K562 (cell line): ENCODE results near the gene DLGAP1. TPM values are rescaled to one million over a fixed set of nuclear protein-coding genes. Genes with fewer than 3 reads are reported as not detected.

Source experiments
- ATF6 ChIP-seq: sonication (generic); formaldehyde crosslinking; IDR thresholded peaks from 2 replicates; pipeline ENCODE4 v1.4.0; 2020; ENCODE audit warnings: mild to moderate bottlenecking, missing genetic modification reagents
- CEBPB ChIP-seq: fragments of 450-650 bp; IDR thresholded peaks from 2 replicates; pipeline ENCODE4 v1.6.1; 2016; ENCODE audit warnings: missing genetic modification characterization, missing compliant biosample characterization
- HBP1 ChIP-seq: fragments of 450-650 bp; formaldehyde crosslinking; IDR thresholded peaks from 2 replicates; pipeline ENCODE4 v1.4.0; 2022; ENCODE audit warnings: missing genetic modification characterization
- LARP7 ChIP-seq: fragments of 450-650 bp; IDR thresholded peaks from 2 replicates; pipeline ENCODE4 v1.6.1; 2016
- MLLT1 ChIP-seq, 2 experiments: fragments of 450-650 bp; IDR thresholded peaks; 2 replicates each; pipeline ENCODE4 v1.6.1; 2016
- NFE2L1 ChIP-seq: fragments of 450-650 bp; IDR thresholded peaks from 2 replicates; pipeline ENCODE4 v1.6.1; 2016; ENCODE audit warnings: missing genetic modification characterization, low read depth, mild to moderate bottlenecking, missing compliant biosample characterization, moderate library complexity, borderline replicate concordance
- NR4A1 ChIP-seq, 2 experiments: fragments of 250-450 bp in 1 of 2; fragments of 450-650 bp in 1 of 2; sonication (Bioruptor Pico) in 1 of 2; IDR thresholded peaks; 2 replicates each; pipeline versions ENCODE4 v1.4.0 to v1.6.1; 2016 to 2020; ENCODE audit warnings: mild to moderate bottlenecking in 2 of 2, missing compliant biosample characterization in 1 of 2, missing genetic modification characterization in 1 of 2, moderate library complexity in 1 of 2
- OTX1 ChIP-seq: fragments of 450-650 bp; formaldehyde crosslinking; IDR thresholded peaks from 2 replicates; pipeline ENCODE4 v1.4.0; 2022; ENCODE audit warnings: mild to moderate bottlenecking
- POLR3G ChIP-seq: IDR thresholded peaks from 2 replicates; pipeline ENCODE4 v1.6.1; 2011; ENCODE audit not compliant: insufficient read length, insufficient replicate concordance; ENCODE audit errors: extremely low read depth
- PRPF4 ChIP-seq: fragments of 200-400 bp; formaldehyde crosslinking; IDR thresholded peaks from one replicate; pipeline ENCODE4 v1.6.1; 2017; ENCODE audit warnings: low read length, low read depth, mild to moderate bottlenecking; ENCODE audit not compliant: insufficient read depth, poor library complexity, severe bottlenecking
- RBM14 ChIP-seq: fragments of 200-400 bp; formaldehyde crosslinking; IDR thresholded peaks from 2 replicates; pipeline ENCODE4 v1.6.1; 2018; ENCODE audit warnings: low read depth, mild to moderate bottlenecking, low read length, moderate library complexity, borderline replicate concordance; ENCODE audit not compliant: insufficient read depth
- SIN3B ChIP-seq: fragments of 450-650 bp; IDR thresholded peaks from 2 replicates; pipeline ENCODE4 v1.6.1; 2017; ENCODE audit warnings: low read depth, mild to moderate bottlenecking, moderate library complexity
- TEAD2 ChIP-seq: fragments of 450-650 bp; IDR thresholded peaks from 2 replicates; pipeline ENCODE4 v1.6.1; 2016; ENCODE audit warnings: missing genetic modification characterization, control low read depth, missing compliant biosample characterization
- TRIM24 ChIP-seq, 2 experiments: fragments of 450-650 bp; IDR thresholded peaks; 2 replicates each; pipeline ENCODE4 v1.6.1; 2016
- ZNF134 ChIP-seq: fragments of 250-450 bp; sonication (Bioruptor Pico); conservative IDR thresholded peaks from 2 replicates; pipeline ENCODE4 v1.4.0; 2020
- polyA plus RNA-seq, 8 experiments: library from polyadenylated mRNA; depleted of rRNA in 4 of 8; stranded (reverse) in 5 of 8; unstranded in 3 of 8; fragments of >200 nt; fragmentation: Nextera tagmentation in 2 of 8; fragmentation: Illumina TruSeq in 1 of 8; extraction: Ambion mirVana in 2 of 8; extraction: Trizol in 1 of 8; gene quantifications; 2 replicates each; pipeline versions ENCODE4 v1.2.1 to v1.2.3, GENCODE V29; 2011 to 2014; ENCODE audit warnings: inconsistent platforms in 1 of 8, missing spikeins in 1 of 8
- total RNA-seq, 7 experiments: library from RNA; depleted of rRNA in 6 of 7; stranded (reverse); fragments of >200 nt in 6 of 7; fragmentation: Illumina TruSeq in 2 of 7; extraction: Trizol in 2 of 7; gene quantifications; 2 replicates each; pipeline versions ENCODE4 v1.2.1 to v1.2.3, GENCODE V29; 2011 to 2021; ENCODE audit warnings: low replicate concordance in 1 of 7
- TF ChIP-seq, protein P1 (sequence below): fragments of 250-450 bp; sonication (Bioruptor Pico); IDR thresholded peaks from 2 replicates; pipeline ENCODE4 v1.4.0; 2020; ENCODE audit warnings: mild to moderate bottlenecking
- TF ChIP-seq, protein P2 (sequence below): fragments of 450-650 bp; formaldehyde crosslinking; IDR thresholded peaks from 2 replicates; pipeline ENCODE4 v1.4.0; 2020; ENCODE audit warnings: mild to moderate bottlenecking, moderate library complexity
- TF ChIP-seq, protein P3 (sequence below): fragments of 250-450 bp; sonication (Bioruptor Pico); IDR thresholded peaks from 2 replicates; pipeline ENCODE4 v1.8.0; 2022; ENCODE audit warnings: moderate library complexity, mild to moderate bottlenecking, inconsistent platforms

Gene DLGAP1
- total and polyA plus RNA-seq, 9 of the 15 experiments (the other 6 are each of a cell fraction or from before 2014, with no cell fraction given) = 0.04 to 0.22 (median 0.08) TPM

DNA sequence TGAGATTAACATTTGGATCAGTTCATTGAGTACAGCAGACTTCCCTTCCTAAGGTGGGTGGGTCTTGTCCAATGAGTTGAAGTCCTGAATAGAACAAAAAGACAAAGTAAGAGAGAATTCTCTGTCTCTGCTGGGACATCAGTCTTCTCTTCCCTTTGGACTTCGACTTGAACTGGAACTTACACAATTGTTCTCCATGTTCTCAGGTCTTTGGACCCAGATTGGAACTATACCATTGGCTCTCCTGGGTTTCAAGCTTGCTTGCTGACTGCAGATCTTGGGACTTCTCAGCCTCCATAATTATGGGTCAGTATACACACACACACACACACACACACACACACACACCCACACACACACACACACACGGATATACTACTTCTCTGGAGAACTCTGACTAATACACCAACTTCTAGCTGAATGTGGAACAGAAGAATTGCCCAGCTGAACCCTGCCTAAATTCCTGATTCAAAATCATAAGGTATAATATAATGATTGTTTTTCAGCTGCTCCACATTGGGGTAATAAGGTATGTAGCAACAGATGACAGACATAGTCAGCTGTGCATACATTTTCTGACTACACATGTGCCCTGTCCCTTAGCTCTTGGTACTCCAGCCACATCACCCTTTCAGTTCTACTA lies 791.1 kb downstream of the DLGAP1 start (continued):
- TF ChIP-seq MLLT1 (IDR thresholded peaks at IDR 0.05) (peak in 1 of 2 experiments; percentile 61; a peak in 1 of 4 replicates), SIN3B (no peak), POLR3G (no peak), OTX1 (CRISPR knock-in tag) (peak; percentile 94; the same call in 1 of the 2 replicates), NR4A1 (CRISPR knock-in tag; IDR thresholded peaks at IDR 0.05) (no peak), NR4A1 (tag; IDR thresholded peaks at IDR 0.05) (peak; percentile 44; the same call in 1 of the 2 replicates), RBM14 (no peak), ATF6 (CRISPR knock-in tag) (no peak), NFE2L1 (peak; percentile 23; the same call in 1 of the 2 replicates), ZNF134 (CRISPR knock-in tag) (peak; percentile 39; the same call in 1 of the 2 replicates), PRPF4 (no peak), TRIM24 (IDR thresholded peaks at IDR 0.05) (peak; percentile 29 to 36; a peak in 2 of 4 replicates), CEBPB (tag) (peak; percentile 22; the same call in 1 of the 2 replicates), LARP7 (peak; percentile 75; the same call in 1 of the 2 replicates), TEAD2 (tag) (0 out of 2 replicates have a peak, but pooled peaks have one; percentile 0), HBP1 (peak; percentile 88)
- TF ChIP-seq, protein P1, sequence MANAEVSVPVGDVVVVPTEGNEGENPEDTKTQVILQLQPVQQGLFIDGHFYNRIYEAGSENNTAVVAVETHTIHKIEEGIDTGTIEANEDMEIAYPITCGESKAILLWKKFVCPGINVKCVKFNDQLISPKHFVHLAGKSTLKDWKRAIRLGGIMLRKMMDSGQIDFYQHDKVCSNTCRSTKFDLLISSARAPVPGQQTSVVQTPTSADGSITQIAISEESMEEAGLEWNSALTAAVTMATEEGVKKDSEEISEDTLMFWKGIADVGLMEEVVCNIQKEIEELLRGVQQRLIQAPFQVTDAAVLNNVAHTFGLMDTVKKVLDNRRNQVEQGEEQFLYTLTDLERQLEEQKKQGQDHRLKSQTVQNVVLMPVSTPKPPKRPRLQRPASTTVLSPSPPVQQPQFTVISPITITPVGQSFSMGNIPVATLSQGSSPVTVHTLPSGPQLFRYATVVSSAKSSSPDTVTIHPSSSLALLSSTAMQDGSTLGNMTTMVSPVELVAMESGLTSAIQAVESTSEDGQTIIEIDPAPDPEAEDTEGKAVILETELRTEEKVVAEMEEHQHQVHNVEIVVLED (CRISPR knock-in tag) = 0 out of 2 replicates have a peak, but pooled peaks have one; percentile 8
- TF ChIP-seq, protein P2, sequence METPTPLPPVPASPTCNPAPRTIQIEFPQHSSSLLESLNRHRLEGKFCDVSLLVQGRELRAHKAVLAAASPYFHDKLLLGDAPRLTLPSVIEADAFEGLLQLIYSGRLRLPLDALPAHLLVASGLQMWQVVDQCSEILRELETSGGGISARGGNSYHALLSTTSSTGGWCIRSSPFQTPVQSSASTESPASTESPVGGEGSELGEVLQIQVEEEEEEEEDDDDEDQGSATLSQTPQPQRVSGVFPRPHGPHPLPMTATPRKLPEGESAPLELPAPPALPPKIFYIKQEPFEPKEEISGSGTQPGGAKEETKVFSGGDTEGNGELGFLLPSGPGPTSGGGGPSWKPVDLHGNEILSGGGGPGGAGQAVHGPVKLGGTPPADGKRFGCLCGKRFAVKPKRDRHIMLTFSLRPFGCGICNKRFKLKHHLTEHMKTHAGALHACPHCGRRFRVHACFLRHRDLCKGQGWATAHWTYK (CRISPR knock-in tag) = 0 out of 2 replicates have a peak, but pooled peaks have one; percentile 8
- TF ChIP-seq, protein P3, sequence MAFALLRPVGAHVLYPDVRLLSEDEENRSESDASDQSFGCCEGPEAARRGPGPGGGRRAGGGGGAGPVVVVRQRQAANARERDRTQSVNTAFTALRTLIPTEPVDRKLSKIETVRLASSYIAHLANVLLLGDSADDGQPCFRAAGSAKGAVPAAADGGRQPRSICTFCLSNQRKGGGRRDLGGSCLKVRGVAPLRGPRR (CRISPR knock-in tag) = no peak
